COLO668 (cell line): ENCODE data around the gene SIRPA.
A peak's percentile ranks its signal among the peaks of the same experiment; 100 is the strongest.

Source experiments
- DNase-seq: peaks from one replicate; lab custom pipeline; 2025; ENCODE audit not compliant: unreplicated experiment; lab: John Stamatoyannopoulos, UW

Gene SIRPA

DNA sequence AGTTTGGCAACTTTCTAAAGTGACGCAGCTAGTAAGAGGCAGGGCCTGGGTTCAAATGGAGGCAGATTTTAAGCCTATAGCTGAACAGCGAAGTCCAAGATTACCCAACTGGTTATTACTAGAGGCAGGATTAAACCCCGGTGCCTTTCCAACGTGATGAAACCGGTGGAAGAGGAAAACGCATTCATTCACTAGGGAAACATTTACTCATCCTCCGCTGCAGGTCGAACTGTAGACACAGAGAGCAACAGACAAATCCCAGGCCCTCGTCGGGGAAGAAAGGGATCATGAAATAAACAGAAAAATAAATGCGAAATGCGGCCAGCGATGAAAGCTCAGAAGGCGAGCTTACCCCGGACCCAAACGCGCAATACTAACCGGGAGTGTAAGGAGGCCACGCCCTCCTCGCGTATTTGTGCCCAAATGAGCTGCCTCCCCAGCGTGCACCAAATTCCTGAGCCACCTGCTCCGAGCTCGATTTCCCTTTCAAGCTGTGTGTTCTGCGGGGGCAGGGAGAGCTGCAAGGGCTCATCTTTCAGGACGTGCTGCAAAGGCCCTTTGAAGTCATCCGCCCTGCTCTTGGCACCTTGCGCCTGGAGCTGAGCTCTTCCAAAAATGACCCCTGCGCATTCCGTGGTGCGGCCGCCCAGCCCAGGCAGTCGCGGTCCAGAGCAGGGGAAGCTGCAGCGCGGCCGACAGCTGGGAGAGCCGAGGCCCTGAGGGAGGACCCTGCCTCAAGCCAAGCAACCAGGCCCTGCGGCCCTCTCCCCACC, 51.7 kb downstream of the SIRPA start:
- DNase-seq, result peak; percentile 77

- no peak for DNase-seq
Measured at GRCh38 chr20:1947535-1947846, 52.3 kb downstream of the SIRPA start.

GRCh38 chr20:1949347-1950100, 54.3 kb downstream of the SIRPA start:
- no peak for DNase-seq

GRCh38 chr20:1950836-1951235, 55.6 kb downstream of the SIRPA start:
- DNase-seq, result no peak

DNA sequence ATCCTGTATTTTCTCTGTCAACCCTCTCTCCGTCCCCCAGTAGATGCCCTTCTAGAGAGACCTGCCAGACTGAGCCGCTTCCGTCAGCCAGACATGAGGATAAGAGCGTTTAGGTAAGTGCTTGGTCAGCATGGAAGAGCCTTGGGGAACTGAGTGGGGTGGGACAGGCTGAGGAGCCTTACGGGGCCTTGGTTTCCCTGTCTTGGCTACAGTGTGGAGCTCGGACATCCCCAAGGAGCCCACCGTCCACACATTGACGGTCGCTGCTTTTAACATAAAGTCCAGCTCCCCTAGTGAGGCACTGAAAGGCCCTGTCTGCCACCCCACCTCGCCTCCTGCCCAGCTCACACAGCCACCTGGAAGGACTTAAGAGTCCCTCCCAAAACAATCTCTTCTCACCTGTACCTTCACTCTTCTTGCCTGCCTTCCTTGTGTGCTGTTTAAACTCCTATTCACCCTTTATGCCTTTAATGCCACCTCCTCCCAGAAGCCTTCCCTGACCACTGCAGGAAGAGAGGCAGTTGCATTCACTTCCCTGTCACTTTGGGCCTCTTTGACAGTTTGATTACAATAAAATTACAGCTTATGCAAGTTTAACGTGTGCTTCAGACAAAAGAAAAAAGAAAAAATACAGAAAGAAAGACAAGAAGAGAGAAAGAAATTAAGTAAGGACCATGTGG, 56.4 kb downstream of the SIRPA start:
- no peak for DNase-seq

GRCh38 chr20:1952737-1953530, 57.7 kb downstream of the SIRPA start:
- DNase-seq, result peak; percentile 75

GRCh38 chr20:1953621-1954020, 58.4 kb downstream of the SIRPA start:
- no peak for DNase-seq

DNA sequence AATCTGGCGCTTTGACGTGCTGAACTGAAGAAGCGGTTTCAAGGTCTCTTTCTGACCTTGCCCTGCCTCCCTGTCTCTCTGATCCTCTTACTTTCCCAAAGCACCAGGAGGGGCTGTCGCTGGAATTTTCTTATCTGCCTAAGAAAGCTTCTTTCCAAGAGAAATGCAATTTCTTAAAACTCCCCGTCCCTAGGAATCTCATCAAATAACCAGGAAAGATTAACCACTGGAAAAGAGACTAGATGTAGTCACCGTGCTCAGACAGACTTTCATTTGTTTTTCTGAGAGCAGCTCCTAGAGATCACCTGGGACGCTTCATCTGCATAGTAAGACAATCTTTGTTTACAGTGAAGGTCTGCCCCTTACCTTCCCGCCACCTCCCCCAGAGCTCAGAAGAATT, 60.0 kb downstream of the SIRPA start:
- DNase-seq, result no peak

GRCh38 chr20:1958426-1958825, 63.2 kb downstream of the SIRPA start:
- no peak for DNase-seq

DNA sequence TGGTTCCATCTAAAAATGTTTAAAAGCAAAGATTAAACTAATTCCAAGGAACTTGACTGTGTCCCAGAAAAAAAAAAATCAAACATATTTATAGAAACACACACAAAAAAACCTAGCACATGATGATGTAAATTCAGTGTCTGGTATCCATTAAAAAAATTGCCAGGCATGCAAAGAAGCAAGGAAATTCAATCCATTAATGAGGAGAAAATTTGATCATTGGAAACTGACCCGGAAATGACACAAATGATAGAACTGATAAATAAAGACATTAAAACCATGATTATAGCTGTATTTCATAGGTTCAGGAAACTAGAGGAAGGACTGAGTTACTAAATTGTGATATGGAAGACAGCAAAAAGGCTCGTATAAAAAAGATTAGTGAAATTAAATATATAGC, 63.9 kb downstream of the SIRPA start:
- no peak for DNase-seq

DNA sequence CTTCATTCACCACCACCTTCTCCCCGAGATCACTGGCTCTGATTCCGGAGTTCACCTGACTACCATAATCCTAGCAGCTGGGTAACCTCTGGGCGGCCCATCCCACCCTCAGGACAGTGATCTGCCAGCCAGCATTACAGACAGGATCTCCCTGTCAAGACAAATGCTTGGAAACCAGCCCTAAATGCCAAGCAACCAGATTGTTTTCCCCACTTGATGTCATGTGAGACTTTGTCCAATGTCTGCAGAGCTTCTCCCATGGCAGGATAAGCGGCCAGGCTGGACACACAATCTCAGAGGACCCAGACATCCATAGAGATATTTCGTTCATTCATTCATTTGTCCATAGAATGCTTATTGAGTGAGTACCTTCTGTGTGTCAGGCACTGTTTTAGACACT, 66.2 kb downstream of the SIRPA start:
- DNase-seq, result no peak

- no peak for DNase-seq
Measured at GRCh38 chr20:1964061-1964460, 68.9 kb downstream of the SIRPA start.

DNA sequence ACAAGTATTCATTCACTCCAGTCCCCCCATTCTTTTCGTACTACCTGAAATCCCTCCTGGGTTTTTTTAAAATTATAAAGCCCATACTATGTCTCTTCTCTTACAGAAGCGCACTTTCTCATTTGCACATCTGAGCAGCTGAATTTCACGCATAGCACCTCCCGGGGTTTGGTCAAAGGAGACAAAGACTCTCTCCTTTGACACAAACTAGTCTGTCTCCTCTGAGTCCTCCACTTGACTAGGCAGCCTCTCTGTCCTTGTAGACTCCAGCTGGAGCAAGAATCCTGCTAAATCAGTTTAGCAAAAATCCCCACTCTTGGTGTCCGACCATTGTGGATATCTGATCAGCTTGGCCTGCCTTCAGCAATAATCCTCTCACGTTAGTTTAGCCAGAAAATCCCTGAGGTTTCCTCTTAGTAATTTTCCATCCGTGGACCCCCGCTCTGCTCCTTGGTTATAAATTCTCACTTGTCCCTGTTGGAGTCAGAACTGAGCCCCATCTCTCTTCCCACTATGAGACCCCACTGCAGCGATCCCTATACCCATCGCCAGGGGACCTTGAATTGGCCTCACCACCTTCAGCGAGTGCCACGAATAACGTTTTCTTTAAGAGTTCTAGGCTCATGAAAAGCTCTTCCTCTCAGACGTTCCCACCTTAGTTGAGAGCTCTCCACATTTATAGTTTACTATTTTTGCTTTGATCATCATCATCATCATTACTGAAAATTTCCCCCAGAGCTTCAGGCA, 69.6 kb downstream of the SIRPA start:
- no peak for DNase-seq

DNA sequence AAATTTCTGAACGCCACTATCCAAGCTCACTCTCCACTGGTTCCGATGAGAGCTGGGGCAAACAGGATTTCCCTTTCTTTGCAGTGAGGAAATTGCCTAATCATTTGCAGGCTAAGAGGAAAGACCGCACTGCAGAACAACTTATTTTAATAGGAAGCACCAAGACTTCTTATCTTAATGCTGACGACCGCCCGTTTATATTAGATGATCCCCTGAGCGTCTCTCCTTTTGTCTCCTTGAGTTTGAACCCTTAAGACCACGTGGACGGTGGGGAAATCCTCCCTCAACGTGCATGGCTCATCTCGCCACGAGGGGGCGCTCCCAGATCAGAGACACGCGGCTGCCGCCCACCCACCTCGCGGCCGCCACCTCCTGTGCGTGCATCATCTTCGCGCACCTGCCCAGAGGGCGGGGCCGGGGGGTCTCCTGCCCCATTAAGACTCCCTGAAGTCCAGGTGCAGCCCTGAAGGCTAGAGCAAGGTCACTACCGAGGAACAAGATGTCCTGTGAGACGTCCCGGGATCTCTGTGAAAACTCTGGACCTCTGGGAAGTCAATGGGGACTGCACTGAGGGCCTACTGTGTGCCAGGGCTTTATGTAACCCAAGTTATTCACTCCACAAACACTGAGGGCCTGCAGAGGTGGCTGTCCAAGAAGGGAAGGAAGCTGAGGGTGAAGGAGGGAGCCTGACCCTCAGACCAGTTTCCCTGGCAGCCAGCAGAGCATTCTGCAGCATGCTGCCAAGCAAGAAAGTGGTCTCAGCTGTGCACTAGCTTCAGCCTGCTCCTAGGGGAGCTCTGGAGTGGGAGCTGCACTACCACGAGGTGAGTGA, 70.5 kb downstream of the SIRPA start:
- peak; percentile 59 for DNase-seq

- no peak for DNase-seq
Measured at GRCh38 chr20:1968964-1969363, 73.8 kb downstream of the SIRPA start.

DNA sequence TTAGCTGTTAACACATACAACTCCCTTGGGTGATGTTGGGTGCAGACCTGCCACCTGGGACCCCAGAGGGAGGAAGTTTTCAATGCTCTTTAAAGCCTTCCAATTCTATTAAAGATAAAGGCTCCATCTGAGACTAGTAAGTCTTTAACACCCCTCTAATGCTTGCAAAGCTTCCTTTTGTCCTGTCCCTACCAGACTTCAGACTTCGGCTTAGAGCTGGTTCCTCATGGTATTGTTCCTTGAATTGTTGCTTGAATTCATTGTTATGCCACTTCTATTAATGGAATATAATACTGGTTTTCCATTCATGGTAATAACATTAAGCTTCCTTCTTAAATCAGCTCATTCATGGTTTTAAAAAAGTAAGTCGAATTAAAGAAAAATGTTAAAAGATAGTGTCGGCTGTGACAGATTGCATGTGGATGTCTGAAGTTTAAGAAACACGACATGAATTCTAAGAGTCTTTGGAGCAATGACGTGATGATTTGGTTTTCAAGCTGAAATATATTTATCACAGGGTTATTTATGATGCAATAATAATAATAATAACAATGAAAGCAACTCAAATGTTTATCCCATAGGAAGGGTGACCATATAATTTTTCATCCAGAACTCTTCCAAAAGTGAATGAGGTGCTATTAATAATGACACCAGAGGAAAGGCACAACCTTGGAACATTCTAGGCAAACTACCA, 76.8 kb downstream of the SIRPA start:
- DNase-seq, result no peak

- DNase-seq, result no peak
Measured at GRCh38 chr20:1973601-1974440, 78.6 kb downstream of the SIRPA start.

GRCh38 chr20:1975291-1975690, 80.1 kb downstream of the SIRPA start:
- no peak for DNase-seq
